Gastroesophageal sphincter (tissue), 4 donors: ENCODE data around the gene UBE2E2. TPM values are rescaled to one million over a fixed set of nuclear protein-coding genes. Genes with fewer than 3 reads are reported as not detected.

Experiments used
- ATAC-seq: fragments of 150-250 bp; one replicate; pipeline ENCODE4 v1.9.1; 2016; ENCODE audit warnings: mild to moderate bottlenecking, moderate library complexity
- H3K27ac ChIP-seq, 4 donors: fragments of 200-600 bp; sonication (generic) in 3 of 4; 1 replicate in 3 of 4; 2 replicates in 1 of 4; pipeline ENCODE4 v1.5.1; 2016 to 2019
- H3K27me3 ChIP-seq: fragments of 200-600 bp; sonication (generic); one replicate; pipeline ENCODE4 v1.5.1; 2019
- H3K36me3 ChIP-seq, 2 donors: fragments of 200-600 bp; sonication (generic); one replicate each; pipeline ENCODE4 v1.5.1; 2019; ENCODE audit warnings: control low read depth in 1 of 2
- H3K4me1 ChIP-seq, 3 donors: fragments of 200-600 bp; sonication (generic); 1 replicate in 2 of 3; 2 replicates in 1 of 3; pipeline ENCODE4 v1.5.1; 2016 to 2019; ENCODE audit warnings: control low read depth in 2 of 3
- H3K4me3 ChIP-seq, 2 donors: fragments of 200-600 bp; sonication (generic); one replicate each; pipeline ENCODE4 v1.5.1; 2019; ENCODE audit warnings: mild to moderate bottlenecking in 1 of 2, moderate library complexity in 1 of 2
- H3K9me3 ChIP-seq, 3 donors: fragments of 200-600 bp; sonication (generic); one replicate each; pipeline ENCODE4 v1.5.1; 2017 to 2019; ENCODE audit warnings: control low read depth in 2 of 3
- CTCF ChIP-seq, 4 experiments: fragments of 200-600 bp in 2 of 4; fragments of 450-650 bp in 2 of 4; sonication (generic) in 1 of 4; IDR thresholded peaks; one replicate each; pipeline ENCODE4 v1.5.1; 2017 to 2019; ENCODE audit warnings: antibody characterized with exemption in 4 of 4, mild to moderate bottlenecking in 2 of 4, moderate library complexity in 2 of 4
- EP300 ChIP-seq: sonication (generic); formaldehyde crosslinking; IDR thresholded peaks from one replicate; pipeline ENCODE4 v1.6.1; 2017; ENCODE audit warnings: antibody characterized with exemption, mild to moderate bottlenecking
- POLR2A ChIP-seq, 2 donors: fragments of 450-650 bp; IDR thresholded peaks; one replicate each; pipeline ENCODE4 v1.6.1; 2017; ENCODE audit warnings: antibody characterized with exemption in 2 of 2, mild to moderate bottlenecking in 2 of 2, moderate library complexity in 1 of 2
- POLR2AphosphoS5 ChIP-seq: sonication (generic); formaldehyde crosslinking; IDR thresholded peaks from one replicate; pipeline ENCODE4 v1.6.1; 2017; ENCODE audit warnings: antibody characterized with exemption
- WGBS, 2 donors: methylation state at CpG; one replicate each; pipeline ENCODE4 v1.1.5; 2018; ENCODE audit warnings: low coverage in 1 of 2; 5-methylcytosine and 5-hydroxymethylcytosine counted together
- total RNA-seq, 4 donors: library from RNA; depleted of rRNA; stranded (reverse); fragments of >200 nt; gene quantifications; one replicate each; pipeline ENCODE4 v1.1.0, GENCODE V29; 2016

UBE2E2 gene
- total RNA-seq, 4 donors from 2014 or later: 35.8 to 114 (median 70.2) TPM

GRCh38 chr3:23619705-23620637 lies 416.8 kb downstream of the UBE2E2 start:
- TF ChIP-seq POLR2A (IDR thresholded peaks at IDR 0.05): no peak
- TF ChIP-seq EP300: no peak
- no peak for TF ChIP-seq POLR2AphosphoS5
- TF ChIP-seq CTCF (IDR thresholded peaks at IDR 0.05): no peak
- Histone ChIP-seq H3K27ac (no peak overlapping the region), H3K9me3 (peaks cover 0 to 19% (median 0%) of the 10 kb centered on the region in 3 donors), H3K27me3 (no peaks in the 10 kb centered on the region), H3K4me3 (no peak overlapping the region), H3K36me3 (no peaks in the 10 kb centered on the region), H3K4me1 (no peaks in the 10 kb centered on the region)
- no peak for ATAC-seq
- WGBS, 2 donors: 79 to 96% methylated on average over 4 to 8 of the region's 12 CpGs

DNA sequence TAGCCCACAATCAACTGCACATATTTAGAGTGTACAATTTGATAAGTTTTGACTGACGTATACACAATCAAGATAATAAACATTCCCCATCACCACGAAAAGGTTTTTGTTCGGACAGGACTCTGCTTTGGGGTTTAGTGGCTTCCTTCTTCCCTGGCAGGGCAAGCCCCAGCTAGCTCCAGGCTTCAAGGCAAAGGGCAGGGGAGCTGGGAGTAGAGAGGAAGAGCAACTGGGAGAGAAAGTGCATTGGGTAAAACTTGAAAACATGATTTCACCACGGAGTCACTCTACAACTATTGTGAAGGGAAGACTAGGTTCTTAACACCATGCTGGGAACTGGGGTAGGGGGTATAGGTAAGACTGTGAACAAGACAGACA lies 417.5 kb downstream of the UBE2E2 start:
- Histone ChIP-seq H3K4me1 (no peaks in the 10 kb centered on the region), H3K27ac (no peak overlapping the region), H3K4me3 (no peak overlapping the region), H3K36me3 (no peaks in the 10 kb centered on the region), H3K9me3 (peaks cover 0 to 23% (median 0%) of the 10 kb centered on the region in 3 donors), H3K27me3 (no peaks in the 10 kb centered on the region)
- ATAC-seq: no peak
- TF ChIP-seq EP300: no peak
- TF ChIP-seq POLR2A (IDR thresholded peaks at IDR 0.05): no peak
- no peak for TF ChIP-seq POLR2AphosphoS5
- TF ChIP-seq CTCF (IDR thresholded peaks at IDR 0.05): no peak
- WGBS, 2 donors: 55 to 86% methylated on average over 4 of the region's 4 CpGs

DNA sequence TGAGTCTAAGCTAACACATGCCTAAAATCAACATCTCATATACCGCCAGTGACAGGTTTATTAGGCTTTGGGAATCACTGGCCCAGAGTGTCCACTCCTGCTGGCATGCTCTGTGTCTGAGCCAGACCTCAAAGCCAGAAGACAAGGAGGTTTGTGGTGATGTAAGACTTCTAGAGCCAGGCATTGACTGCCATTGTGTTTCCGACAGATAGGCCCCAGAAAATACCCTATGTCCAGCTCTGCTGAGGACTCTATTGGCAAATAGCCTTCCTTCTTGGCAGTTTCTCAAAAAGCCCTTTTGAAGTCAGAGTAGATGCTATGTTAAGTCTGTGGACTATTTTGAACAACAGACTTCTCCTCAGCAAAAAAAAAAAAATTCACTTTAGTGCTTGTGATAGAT lies 420.7 kb downstream of the UBE2E2 start:
- no peak overlapping the region for H3K27ac ChIP-seq
- no peak overlapping the region for H3K4me3 ChIP-seq
- H3K36me3 ChIP-seq: no peaks in the 10 kb centered on the region
- no peak for ATAC-seq
- WGBS, 2 donors: 79 to 83% methylated on average over 2 of the region's 2 CpGs
- TF ChIP-seq EP300: no peak
- no peak for TF ChIP-seq POLR2AphosphoS5
- no peak for TF ChIP-seq POLR2A (IDR thresholded peaks at IDR 0.05)
- TF ChIP-seq CTCF (IDR thresholded peaks at IDR 0.05): no peak
- H3K9me3 ChIP-seq: peaks cover 0 to 23% (median 0%) of the 10 kb centered on the region in 3 donors
- H3K27me3 ChIP-seq: no peaks in the 10 kb centered on the region
- no peaks in the 10 kb centered on the region for H3K4me1 ChIP-seq

DNA sequence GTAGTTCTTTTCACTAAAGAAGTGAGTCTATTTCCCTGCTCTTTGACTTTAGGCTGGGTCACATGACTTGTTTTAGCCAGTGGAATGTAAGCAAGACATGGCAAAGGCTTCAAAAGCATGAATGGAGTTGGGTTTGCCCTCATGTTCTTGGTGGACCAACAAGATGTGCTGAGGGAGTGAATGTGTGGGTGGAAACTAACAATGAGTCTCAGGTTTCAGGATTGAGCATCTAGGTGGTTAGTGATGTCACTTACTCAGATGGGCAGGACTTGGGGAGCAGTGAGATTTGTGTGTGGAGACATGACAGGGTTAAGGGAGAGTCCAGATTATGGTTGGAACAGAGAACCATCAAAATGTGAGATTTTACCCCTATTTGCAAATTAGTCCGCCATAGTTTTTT lies 421.2 kb downstream of the UBE2E2 start:
- TF ChIP-seq EP300 (no peak), POLR2AphosphoS5 (no peak), CTCF (IDR thresholded peaks at IDR 0.05) (no peak), POLR2A (IDR thresholded peaks at IDR 0.05) (no peak)
- Histone ChIP-seq H3K4me3 (no peak overlapping the region), H3K27ac (no peak overlapping the region), H3K4me1 (no peaks in the 10 kb centered on the region), H3K36me3 (no peaks in the 10 kb centered on the region), H3K9me3 (peaks cover 0 to 23% (median 0%) of the 10 kb centered on the region in 3 donors), H3K27me3 (no peaks in the 10 kb centered on the region)
- ATAC-seq: no peak
- 47 to 55% methylated on average over 1 of the region's 1 CpG for WGBS, 2 donors

GRCh38 chr3:23626442-23626841 lies 423.3 kb downstream of the UBE2E2 start:
- no peak for ATAC-seq
- H3K9me3 ChIP-seq: peaks cover 0 to 23% (median 0%) of the 10 kb centered on the region in 3 donors
- H3K4me3 ChIP-seq: no peak overlapping the region
- WGBS, 2 donors: no CpG with 5 or more reads among the region's 2 CpGs
- no peak overlapping the region for H3K27ac ChIP-seq
- no peaks in the 10 kb centered on the region for H3K27me3 ChIP-seq
- H3K36me3 ChIP-seq: no peaks in the 10 kb centered on the region
- TF ChIP-seq POLR2AphosphoS5 (no peak), POLR2A (IDR thresholded peaks at IDR 0.05) (no peak), CTCF (IDR thresholded peaks at IDR 0.05) (no peak), EP300 (no peak)
- no peaks in the 10 kb centered on the region for H3K4me1 ChIP-seq
